HG03571 (cell line): ENCODE results near the gene CCDC71.

Experiments used
- ATAC-seq: cut with Tn5 transposase; IDR thresholded peaks from one replicate; pipeline ENCODE4 v1.9.1; 2021; ENCODE audit not compliant: unreplicated experiment

CCDC71 gene

GRCh38 chr3:49171119-49171774, 5.1 kb upstream of the CCDC71 start, which contains the start of gene KLHDC8B:
Gene KLHDC8B, plus strand, starts transcription at chr3:49171598. Its CDS starts 1,172 bp downstream, at chr3:49172770.
- no peak for ATAC-seq

DNA sequence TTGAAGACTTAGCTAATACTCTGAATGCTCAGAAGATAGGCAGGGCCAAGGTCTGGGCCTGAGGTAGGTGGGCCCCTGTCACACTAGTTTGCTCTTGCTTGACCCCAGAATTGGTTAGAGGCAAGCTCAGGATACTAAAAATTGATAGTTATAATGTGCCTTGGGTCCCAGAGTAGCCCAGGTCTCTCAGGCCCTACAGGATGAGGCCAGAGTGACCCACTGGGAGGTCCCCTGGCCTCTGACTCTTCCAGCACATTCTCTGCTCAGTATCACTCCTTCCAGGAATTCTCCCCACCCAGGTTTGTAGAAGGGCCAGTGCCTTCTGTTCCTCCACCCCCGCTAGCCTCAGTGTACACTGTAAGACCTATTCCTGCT, 4.6 kb upstream of the CCDC71 start:
- ATAC-seq, result no peak

- no peak for ATAC-seq
These were observed 823 bp upstream of the CCDC71 start for GRCh38 chr3:49166752-49167556.

GRCh38 chr3:49164983-49165720, 979 bp downstream of the CCDC71 start:
- ATAC-seq, result no peak

GRCh38 chr3:49163609-49164008, 2.5 kb downstream of the CCDC71 start:
- no peak for ATAC-seq

GRCh38 chr3:49162751-49163419, 3.2 kb downstream of the CCDC71 start:
- ATAC-seq, result no peak

DNA sequence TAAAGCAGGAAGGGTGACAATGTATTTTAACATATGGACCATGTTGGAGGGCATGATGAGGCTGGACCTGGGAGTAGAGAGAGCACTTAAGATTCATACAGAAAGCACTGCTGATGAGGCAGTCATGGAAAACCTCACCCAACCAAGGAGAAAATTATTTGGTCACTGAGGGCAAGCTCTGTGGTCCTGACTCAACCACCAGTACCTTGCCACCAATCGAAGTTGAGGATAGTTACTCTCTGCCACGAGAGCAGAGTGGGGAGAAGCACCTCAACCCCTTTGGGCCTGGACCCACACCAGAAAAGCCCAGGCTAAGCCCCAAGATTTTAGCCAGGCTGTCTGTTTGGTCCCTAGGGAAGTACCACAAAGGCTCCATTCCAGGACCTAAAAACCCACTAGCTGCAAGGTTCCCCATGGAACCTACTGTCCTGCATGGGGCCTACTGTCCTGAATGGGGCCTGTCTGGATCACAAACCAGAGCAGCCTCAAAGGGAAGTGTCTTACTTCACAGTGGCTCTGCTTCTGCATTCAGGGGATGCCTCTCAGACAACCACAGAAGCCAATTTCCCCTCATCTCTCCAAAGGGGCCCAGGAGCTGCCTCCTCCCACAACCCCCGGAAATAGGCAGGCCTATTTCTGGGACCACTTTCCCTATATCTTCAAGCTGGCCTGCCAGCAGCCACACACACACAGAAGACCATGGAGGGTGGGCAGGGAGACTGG, 4.2 kb downstream of the CCDC71 start:
- no peak for ATAC-seq

- ATAC-seq, result no peak
These were observed 4.9 kb downstream of the CCDC71 start for GRCh38 chr3:49161197-49161596.

- ATAC-seq, result no peak
These were observed 7.3 kb downstream of the CCDC71 start for GRCh38 chr3:49158792-49159191.

DNA sequence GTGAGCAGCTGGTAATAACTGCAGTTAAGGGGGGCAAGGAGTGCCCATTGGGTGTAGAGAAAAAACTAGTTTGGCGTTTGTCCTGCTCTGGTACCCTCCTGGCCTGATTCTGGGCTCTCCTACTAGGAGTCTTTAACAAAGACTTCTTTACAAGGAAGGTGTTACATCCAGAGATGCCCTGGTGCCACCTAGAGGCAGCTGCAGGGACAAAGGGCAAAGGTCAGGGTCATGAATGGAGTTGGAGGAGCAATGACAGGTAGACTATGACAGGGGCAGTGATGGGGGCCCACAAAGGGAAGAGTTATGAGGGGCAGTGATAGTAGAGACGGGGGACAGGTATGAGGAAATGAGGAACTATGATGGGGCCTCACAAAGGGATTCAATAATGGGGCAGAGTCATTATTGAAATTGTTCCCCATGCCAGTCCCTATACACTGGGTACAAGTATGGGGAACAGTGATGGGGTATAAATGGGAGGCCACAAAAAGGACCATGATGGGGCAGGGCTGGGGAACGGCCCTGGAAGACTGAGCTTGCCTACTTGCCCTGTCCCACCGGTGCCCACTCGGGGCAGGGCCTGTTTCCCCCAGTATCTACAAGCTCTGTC, 7.9 kb downstream of the CCDC71 start:
- no peak for ATAC-seq

GRCh38 chr3:49157289-49157688, 8.8 kb downstream of the CCDC71 start:
- no peak for ATAC-seq

GRCh38 chr3:49153349-49153912, 12.7 kb downstream of the CCDC71 start:
- ATAC-seq, result no peak

DNA sequence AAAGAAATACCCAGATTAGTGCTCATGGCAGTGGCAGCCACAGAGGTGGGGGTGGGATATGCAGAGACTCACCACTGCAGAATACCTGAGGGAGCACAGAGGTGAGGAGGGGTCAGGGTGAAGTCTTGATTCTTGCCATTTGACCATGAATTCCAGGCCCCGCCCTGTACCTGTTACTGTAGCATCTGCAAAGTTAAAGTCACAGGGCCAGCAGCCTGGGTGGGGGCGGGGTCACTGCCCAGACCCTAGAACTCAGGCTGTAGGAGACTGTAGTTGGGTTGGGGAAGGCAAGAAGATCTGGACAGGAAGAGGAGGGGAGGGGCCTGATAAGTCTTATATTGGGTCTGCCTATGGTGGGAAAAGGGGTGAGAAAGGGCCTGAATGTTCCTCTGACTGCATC, 14.5 kb downstream of the CCDC71 start:
- no peak for ATAC-seq

GRCh38 chr3:49148159-49148558, 18.0 kb downstream of the CCDC71 start:
- no peak for ATAC-seq

GRCh38 chr3:49140080-49140479, 26.1 kb downstream of the CCDC71 start:
- no peak for ATAC-seq

DNA sequence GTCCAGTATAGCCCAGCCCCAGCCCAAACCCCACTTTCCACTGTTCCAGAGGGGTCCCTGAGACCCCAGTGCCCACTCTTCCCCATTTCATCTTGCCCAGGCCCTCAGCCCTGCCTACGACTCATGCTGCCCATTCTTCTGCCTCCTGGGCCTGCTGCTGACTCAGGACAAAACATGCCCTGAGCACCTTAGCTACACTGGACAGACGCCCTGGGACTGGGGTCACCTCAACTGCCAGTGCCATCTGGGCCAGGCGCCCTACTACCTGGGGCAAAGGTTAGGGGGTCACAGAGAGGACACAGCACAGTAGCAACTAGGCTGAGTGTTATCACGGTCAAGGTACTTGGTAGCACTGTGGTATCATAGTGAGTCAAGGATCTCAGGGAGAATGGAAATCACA, 30.6 kb downstream of the CCDC71 start:
- no peak for ATAC-seq

DNA sequence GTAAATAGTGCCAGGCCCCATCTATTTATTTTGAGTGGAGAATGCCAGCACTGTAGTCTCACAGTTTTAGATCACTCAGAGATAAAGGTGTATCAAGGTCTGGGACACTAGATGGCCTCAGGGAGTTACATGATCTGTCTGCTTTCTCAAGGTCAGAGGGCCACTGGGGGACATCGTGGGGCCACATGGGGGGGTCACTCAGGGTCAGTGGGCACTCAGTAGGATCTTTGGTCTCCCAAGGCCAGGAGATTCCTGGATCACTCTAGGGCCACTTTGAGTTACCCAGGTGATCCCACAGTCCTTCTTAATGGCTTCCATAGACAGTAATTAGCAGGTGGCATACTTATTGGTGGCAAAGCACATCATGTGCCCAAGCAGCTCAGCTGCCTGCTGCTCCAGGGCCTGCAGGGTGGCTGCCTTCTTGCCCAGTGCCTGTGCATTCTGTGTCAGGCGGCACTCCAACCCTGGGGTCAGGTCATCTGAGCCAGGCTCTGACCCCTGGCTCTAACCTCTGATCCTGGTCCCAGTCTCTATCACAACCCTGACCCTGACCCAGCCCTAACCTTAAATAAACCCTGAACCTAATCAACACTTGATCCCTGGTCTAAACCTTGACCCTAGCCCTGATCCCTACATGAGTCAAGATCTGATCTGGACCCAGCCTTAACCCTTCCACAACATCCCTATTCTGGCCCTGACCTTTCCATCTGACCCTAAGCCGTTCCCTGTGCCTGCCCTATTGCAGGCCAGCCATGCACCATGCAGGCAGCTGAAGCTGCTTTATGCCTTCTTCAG, 31.5 kb downstream of the CCDC71 start:
- no peak for ATAC-seq

DNA sequence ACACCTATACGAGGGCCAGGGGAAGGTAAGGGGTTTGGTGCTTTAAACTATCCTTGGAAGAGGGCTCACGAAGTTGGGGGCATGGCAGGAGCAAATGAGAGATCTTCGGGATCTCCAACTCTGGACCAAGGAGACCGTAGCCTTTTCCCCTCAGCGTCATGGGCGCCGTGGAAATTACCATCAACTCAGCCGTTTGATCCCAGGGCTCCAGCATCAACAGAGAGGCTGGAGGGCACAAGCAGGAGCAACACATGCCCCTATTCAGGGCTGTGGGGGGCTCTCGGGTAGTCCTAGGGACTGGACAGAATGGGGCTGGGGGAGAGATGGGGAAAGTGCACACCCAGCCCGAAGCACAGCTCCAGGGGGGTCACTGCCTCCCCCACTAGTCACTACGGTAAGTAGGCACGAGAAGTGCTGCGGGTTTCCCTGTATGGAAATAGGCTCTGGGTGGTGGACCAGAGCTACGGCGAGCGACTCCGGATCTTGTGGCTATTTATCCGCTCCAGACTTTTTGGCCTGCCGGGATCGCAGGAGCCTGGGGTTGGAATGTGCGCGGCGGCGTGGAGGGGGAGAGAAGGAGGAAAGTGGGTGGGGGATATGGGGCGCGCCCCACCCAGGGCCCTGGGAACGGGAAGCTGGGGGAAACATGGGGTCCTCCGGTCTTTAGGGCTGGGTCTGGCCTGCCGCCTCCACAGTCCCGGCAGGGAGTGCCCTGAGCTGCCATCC, 32.7 kb downstream of the CCDC71 start:
- no peak for ATAC-seq
